ENCODE measurements around the gene CAPN1.
"Not testable (repeated sequence)": the region's sequence is repeated elsewhere in the genome, so short reads cannot be mapped to it uniquely, and the experiment has no call there.

Gene CAPN1

DNA sequence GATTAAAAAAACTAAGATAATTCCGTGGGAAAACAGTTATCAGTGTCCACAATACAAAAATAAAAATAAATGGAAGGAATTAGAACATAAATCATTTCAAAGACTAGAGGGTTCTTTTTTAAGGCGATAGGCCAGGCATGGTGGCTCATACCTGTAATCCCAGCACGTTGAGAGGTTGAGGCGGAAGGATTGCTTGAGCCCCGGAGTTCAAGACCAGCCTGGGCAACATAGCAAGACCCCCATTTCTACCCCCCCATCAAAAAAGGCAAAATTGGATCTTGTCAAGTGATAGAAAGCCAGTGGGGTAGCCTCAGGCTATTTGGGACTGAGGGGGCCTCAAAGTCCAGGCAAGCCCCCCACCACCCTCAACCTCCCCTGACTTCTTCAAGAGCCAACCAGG lies 59.4 kb downstream of the CAPN1 start:
- Mint-ChIP-seq H3K4me1 (no peaks in the 10 kb centered on the region), H3K4me3 (no peak overlapping the region)
- ATAC-seq, result no peak

DNA sequence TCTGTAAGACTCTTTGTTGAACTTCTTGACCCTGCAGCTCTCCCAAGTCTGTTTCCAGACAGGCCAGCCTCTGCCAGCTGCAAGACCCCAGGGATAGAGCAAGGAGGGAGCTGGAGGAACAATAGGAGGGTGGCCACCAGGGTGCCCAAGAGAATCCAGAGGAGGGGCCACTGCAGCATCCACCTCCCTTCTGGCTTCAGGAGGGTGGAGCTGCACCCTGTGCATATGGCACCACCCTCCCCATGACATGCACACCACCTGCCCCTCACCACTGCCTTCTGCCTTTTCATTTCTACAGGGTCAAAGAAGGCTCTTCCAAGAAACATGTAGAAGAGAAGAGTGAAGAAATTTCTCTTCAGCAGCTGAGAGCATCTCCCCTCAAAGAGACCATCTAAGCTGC lies 60.0 kb downstream of the CAPN1 start:
- H3K36me3 Mint-ChIP-seq, result no peaks in the 10 kb centered on the region
- H3K4me3 Mint-ChIP-seq, result no peak overlapping the region
- H3K27ac Mint-ChIP-seq, result no peak overlapping the region
- ATAC-seq (peak; percentile 11), DNase-seq (ENCODE audit: low spot score in 2 of 2) (no peak)
- peaks cover 4% of the 10 kb centered on the region for H3K9me3 Mint-ChIP-seq
- H3K4me1 Mint-ChIP-seq, result no peaks in the 10 kb centered on the region

More for the DNA sequence above, 59.4 kb downstream of the CAPN1 start:
- Mint-ChIP-seq H3K27ac (no peak overlapping the region), H3K36me3 (no peaks in the 10 kb centered on the region), H3K9me3 (peaks cover 4% of the 10 kb centered on the region)
- no peak for DNase-seq (ENCODE audit: low spot score in 2 of 2)

DNA sequence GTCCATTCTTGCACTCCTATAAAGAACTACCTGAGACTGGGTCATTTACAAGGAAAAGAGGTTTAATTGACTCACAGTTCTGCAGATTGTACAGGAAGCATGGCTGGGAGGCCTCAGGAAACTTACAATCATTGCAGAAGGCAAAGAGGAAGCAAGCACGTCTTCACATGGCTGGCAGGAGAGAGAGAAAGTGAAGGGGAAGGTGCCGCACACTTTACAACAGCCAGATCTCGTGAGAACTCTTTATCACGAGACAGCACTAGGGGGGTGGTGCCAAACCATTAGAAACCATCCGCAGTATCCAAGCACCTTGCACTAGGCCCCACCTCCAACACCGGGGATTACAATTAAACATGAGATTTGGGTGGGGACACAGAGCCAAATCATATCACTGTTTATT lies 60.7 kb downstream of the CAPN1 start:
- H3K27ac Mint-ChIP-seq, result no peak overlapping the region
- no peak overlapping the region for H3K4me3 Mint-ChIP-seq
- no peaks in the 10 kb centered on the region for H3K36me3 Mint-ChIP-seq
- H3K4me1 Mint-ChIP-seq, result no peaks in the 10 kb centered on the region
- DNase-seq (ENCODE audit: low spot score in 2 of 2) (no peak), ATAC-seq (no peak)
- peaks cover 4% of the 10 kb centered on the region for H3K9me3 Mint-ChIP-seq

DNA sequence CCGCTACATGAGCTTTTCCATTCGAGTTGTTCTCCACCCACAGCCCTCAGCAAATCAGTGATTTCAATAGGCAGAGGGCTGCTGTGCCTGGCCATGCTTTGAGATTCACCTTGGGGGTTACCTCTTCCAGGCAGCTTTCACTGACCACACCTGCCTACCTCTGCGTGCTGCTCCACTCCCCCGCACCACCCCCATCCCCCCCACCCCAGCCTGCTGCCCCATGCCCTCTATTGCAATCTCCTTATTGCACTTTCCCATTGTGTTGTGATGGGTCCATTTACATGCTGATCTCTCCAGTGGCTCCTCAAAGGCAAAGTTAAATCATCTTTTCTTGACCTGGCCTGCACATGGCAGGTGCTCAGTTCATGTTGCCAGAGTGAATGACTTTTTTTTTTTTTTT lies 62.1 kb downstream of the CAPN1 start:
- H3K4me1 Mint-ChIP-seq, result no peaks in the 10 kb centered on the region
- H3K9me3 Mint-ChIP-seq, result peaks cover 4% of the 10 kb centered on the region
- H3K4me3 Mint-ChIP-seq, result no peak overlapping the region
- H3K36me3 Mint-ChIP-seq, result no peaks in the 10 kb centered on the region
- no peak overlapping the region for H3K27ac Mint-ChIP-seq
- no peak for ATAC-seq
- DNase-seq (ENCODE audit: low spot score in 2 of 2), result no peak

DNA sequence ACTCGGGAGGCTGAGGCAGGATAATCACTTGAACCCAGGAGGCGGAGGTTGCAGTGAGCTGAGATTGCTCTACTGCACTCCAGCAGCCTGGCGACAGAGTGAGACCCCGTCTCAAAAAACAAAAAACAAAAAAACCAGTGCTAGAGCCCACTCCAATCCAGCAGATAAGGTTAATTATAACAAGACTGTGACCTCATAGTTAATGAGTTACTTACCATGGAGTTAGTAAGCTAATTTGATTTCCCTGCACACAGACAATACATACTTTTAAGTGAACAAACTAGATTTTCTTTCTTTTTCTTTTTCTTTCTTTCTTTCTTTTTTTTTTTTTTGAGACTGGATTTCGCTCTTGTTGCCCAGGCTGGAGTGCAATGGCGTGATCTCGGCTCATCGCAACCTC lies 63.3 kb downstream of the CAPN1 start:
- DNase-seq (ENCODE audit: low spot score in 2 of 2); H3K4me1 Mint-ChIP-seq; H3K4me3 Mint-ChIP-seq; H3K27ac Mint-ChIP-seq; ATAC-seq; H3K36me3 Mint-ChIP-seq; H3K9me3 Mint-ChIP-seq: not testable (repeated sequence)

DNA sequence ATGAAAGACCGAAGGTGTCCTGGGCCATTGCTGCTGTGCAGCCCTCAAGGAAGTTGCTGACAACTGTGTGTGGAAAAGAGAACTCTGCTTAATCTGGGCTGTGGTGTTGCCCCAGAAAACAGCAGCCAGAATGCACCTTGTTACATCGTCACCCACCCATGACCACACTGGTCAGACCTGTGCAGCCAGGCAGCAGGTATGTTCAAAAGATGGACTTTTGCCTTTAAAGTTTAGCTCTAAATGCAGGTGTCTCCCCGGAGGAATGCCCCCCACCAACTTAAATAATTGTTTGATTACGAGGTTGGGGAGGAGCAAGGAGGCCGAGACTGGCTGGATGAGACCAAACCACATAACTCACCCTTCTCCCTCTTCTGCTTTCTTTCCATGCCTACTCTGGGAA lies 64.8 kb downstream of the CAPN1 start:
- H3K27ac Mint-ChIP-seq, result no peak overlapping the region
- no peaks in the 10 kb centered on the region for H3K36me3 Mint-ChIP-seq
- peaks cover 4% of the 10 kb centered on the region for H3K9me3 Mint-ChIP-seq
- no peak for DNase-seq (ENCODE audit: low spot score in 2 of 2)
- no peak for ATAC-seq
- no peak overlapping the region for H3K4me3 Mint-ChIP-seq
- no peaks in the 10 kb centered on the region for H3K4me1 Mint-ChIP-seq

DNA sequence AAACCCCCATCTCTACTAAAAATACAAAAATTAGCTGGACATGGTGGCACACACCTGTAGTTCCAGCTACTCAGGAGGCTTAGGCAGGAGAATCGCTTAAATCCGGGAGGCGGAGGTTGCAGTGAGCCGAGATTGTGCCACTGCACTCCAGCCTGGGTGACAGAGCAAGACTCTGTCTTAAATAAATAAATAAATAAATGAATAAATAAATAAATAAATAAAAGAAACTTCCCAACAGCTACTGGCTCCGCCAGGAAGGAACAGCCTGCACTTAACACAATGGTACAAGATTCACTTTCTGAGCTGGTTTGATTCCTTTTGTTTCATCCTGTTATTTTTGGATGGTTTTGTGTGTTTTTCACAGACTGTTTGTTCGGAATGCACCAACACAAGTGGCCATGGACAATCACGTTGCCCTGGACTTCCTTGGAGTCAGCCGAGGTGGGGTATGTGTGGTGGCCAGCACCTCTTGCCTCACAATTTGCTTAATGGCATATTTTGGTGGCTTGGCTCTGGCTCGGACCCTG lies 66.5 kb downstream of the CAPN1 start:
- H3K27ac Mint-ChIP-seq; H3K4me3 Mint-ChIP-seq; ATAC-seq; H3K9me3 Mint-ChIP-seq; H3K36me3 Mint-ChIP-seq; H3K4me1 Mint-ChIP-seq; DNase-seq (ENCODE audit: low spot score in 2 of 2): not testable (repeated sequence)

DNA sequence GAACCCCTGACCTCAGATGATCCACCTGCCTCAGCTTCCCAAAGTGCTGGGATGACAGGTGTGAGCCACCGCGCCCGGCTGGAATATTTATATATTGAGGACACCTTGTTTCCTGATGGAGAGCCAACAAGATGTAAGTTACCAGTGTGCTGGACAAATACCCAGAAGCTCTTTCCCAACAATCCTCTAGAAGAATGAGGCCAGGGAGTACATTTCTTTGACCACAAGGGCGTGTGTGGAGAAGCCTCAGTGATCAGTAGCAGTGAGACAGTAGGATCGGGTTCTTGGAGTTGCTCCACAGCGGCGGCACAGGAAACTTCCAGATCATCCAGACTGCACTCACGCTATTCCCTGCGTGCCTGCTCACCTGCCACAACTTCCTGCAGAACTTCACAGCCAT lies 69.7 kb downstream of the CAPN1 start:
- Mint-ChIP-seq H3K4me1 (no peaks in the 10 kb centered on the region), H3K27ac (no peak overlapping the region), H3K4me3 (no peak overlapping the region), H3K9me3 (no peaks in the 10 kb centered on the region), H3K36me3 (no peaks in the 10 kb centered on the region)
- DNase-seq (ENCODE audit: low spot score in 2 of 2), result no peak
- no peak for ATAC-seq

DNA sequence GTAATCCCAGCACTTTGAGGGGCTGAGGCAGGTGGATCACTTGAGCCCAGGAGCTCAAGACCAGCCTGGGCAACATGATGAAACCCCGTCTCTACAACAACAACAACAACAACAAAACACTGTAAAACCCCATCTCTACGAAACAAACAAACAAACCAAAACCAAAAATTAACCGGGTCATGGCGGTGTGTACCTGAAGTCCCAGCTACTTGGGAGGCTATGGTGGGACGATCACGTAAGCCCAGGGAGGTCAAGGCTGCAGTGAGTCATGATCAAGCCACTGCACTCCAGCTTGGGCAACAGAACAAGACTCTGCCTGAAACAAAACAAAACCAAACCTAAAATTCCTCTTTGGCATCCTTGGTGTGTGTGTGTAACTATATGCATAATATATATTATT lies 73.0 kb downstream of the CAPN1 start:
- H3K9me3 Mint-ChIP-seq, result no peaks in the 10 kb centered on the region
- no peaks in the 10 kb centered on the region for H3K36me3 Mint-ChIP-seq
- no peak for ATAC-seq
- no peak overlapping the region for H3K4me3 Mint-ChIP-seq
- no peak overlapping the region for H3K27ac Mint-ChIP-seq
- H3K4me1 Mint-ChIP-seq, result no peaks in the 10 kb centered on the region
- no peak for DNase-seq (ENCODE audit: low spot score in 2 of 2)

DNA sequence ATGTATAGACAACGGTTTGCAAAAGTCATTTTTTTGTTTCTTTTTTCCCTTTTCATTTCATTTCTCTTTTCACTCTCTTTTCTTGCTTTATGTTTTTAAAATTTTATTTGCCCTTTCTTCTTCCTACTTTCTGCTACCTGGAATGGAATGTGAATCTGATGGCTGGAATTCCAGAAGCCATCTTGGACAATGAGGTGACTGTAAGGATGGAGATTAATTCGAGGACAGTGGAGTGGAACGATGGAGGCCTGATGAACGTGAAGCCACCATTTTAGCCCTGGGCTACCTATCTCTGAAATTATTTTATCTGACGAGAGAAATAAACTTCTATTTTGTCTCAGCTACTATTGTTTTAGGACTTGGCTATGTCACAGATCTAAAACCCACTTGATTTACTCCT lies 77.3 kb downstream of the CAPN1 start:
- Mint-ChIP-seq H3K4me1 (peaks cover 25% of the 10 kb centered on the region), H3K36me3 (peaks cover 32% of the 10 kb centered on the region), H3K9me3 (no peaks in the 10 kb centered on the region), H3K4me3 (no peak overlapping the region), H3K27ac (no peak overlapping the region)
- DNase-seq (ENCODE audit: low spot score in 2 of 2) (no peak), ATAC-seq (no peak)

DNA sequence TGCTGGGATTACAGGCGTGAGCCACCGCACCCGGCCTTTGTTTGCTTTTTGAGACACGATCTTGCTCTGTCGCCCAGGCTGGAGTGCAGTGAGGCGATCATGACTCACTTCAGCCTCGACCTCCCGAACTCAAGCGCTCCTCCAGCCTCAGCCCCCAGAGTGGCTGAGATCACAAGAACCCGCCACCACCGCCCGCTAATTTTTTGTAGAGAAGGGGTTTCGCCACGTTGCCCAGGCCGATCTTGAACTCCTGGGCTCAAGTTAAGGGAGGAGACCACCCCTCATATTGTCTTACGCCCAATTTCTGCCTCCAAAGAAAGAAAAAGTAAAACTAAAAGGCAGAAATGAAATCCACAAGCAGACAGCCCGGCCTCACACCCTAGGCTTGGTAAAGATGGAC lies 78.6 kb downstream of the CAPN1 start:
- peaks cover 37% of the 10 kb centered on the region for H3K4me1 Mint-ChIP-seq

DNA sequence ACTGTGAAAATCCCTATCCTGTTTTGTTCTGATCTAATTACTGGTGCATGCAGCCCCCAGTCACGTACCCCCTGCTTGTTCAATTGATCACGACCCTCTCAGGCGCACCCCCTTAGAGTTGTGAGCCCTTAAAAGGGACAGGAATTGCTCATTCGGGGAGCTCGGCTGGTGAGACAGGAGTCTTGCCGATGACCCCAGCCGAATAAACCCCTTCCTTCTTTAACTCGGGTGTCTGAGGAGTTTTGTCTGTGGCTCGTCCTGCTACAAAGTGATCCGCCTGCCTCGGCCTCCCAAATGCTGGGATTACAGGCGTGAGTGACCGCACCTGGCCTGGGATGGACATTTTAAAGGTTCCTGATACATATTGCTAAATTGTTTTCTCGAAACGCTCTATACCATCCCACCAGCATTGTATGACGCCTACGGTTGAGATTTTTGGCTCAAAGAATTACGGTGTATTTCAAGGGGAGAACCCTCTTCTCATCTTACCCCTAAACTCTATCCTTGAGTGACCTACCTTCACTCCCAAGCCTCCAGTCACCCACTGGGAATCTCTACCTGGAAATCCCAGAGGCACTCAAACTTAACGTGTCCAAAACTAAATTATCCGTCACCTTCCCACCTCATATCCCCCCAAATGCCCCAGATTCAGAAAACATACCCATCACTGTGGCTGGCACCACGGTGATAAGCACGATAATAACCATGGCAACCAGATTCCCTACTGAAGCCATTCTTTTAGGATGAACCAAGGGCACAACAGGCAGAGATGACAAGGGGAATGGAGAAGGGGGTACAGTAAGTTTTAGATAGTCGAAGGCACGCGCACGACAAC lies 79.2 kb downstream of the CAPN1 start:
- Mint-ChIP-seq H3K9me3 (no peaks in the 10 kb centered on the region), H3K4me3 (peak overlapping the region; percentile 86), H3K36me3 (peaks cover 49% of the 10 kb centered on the region), H3K4me1 (peaks cover 44% of the 10 kb centered on the region), H3K27ac (peak overlapping the region; percentile 97)
- no peak for DNase-seq (ENCODE audit: low spot score in 2 of 2)
- ATAC-seq, result no peak

More for the DNA sequence above, 78.6 kb downstream of the CAPN1 start:
- DNase-seq (ENCODE audit: low spot score in 2 of 2) (no peak), ATAC-seq (no peak)
- Mint-ChIP-seq H3K4me3 (peak overlapping the region; percentile 86), H3K27ac (no peak overlapping the region), H3K9me3 (no peaks in the 10 kb centered on the region), H3K36me3 (peaks cover 45% of the 10 kb centered on the region)

Data from stimulated activated effector memory CD8-positive, alpha-beta T cell treated with anti-CD3 and anti-CD28 coated beads, Interleukin-12 subunit alpha, Interleukin-12 subunit beta, amount 100 ng/mL, for 72 hours (primary cell).